ENCODE data around the gene TRIM7.

Gene TRIM7

GRCh38 chr5:181224390-181225229 is 19.6 kb upstream of the TRIM7 start:
- Histone ChIP-seq H2AFZ (peak overlapping the region; percentile 87), H3K4me3 (ENCODE audit: low read depth, low read length) (peak overlapping the region; percentile 98), H3K9ac (no peak overlapping the region), H3K27ac (peak overlapping the region; percentile 92), H3K4me2 (ENCODE audit: low read length) (peak overlapping the region; percentile 85), H3K9me3 (ENCODE audit: control insufficient read depth, low read length) (no peaks in the 10 kb centered on the region), H3K36me3 (ENCODE audit: control insufficient read depth, insufficient read depth, low read length) (no peaks in the 10 kb centered on the region), H3K79me2 (peaks cover 3% of the 10 kb centered on the region), H3K27me3 (ENCODE audit: control insufficient read depth, insufficient read depth, low read length) (no peaks in the 10 kb centered on the region), H3K4me1 (peaks cover 7% of the 10 kb centered on the region)
- TF ChIP-seq, protein P1, sequence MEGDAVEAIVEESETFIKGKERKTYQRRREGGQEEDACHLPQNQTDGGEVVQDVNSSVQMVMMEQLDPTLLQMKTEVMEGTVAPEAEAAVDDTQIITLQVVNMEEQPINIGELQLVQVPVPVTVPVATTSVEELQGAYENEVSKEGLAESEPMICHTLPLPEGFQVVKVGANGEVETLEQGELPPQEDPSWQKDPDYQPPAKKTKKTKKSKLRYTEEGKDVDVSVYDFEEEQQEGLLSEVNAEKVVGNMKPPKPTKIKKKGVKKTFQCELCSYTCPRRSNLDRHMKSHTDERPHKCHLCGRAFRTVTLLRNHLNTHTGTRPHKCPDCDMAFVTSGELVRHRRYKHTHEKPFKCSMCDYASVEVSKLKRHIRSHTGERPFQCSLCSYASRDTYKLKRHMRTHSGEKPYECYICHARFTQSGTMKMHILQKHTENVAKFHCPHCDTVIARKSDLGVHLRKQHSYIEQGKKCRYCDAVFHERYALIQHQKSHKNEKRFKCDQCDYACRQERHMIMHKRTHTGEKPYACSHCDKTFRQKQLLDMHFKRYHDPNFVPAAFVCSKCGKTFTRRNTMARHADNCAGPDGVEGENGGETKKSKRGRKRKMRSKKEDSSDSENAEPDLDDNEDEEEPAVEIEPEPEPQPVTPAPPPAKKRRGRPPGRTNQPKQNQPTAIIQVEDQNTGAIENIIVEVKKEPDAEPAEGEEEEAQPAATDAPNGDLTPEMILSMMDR (IDR thresholded peaks at IDR 0.05), result no peak

- TF ChIP-seq, protein P1 (IDR thresholded peaks at IDR 0.05), result no peak
- Histone ChIP-seq H3K36me3 (ENCODE audit: control insufficient read depth, insufficient read depth, low read length) (no peaks in the 10 kb centered on the region), H3K79me2 (peaks cover 3% of the 10 kb centered on the region), H3K9ac (peak overlapping the region; percentile 64), H3K27me3 (ENCODE audit: control insufficient read depth, insufficient read depth, low read length) (no peaks in the 10 kb centered on the region), H3K9me3 (ENCODE audit: control insufficient read depth, low read length) (no peaks in the 10 kb centered on the region), H3K4me3 (ENCODE audit: low read depth, low read length) (peak overlapping the region; percentile 98), H2AFZ (peak overlapping the region; percentile 87), H3K4me2 (ENCODE audit: low read length) (peak overlapping the region; percentile 85), H3K27ac (peak overlapping the region; percentile 92), H3K4me1 (peaks cover 7% of the 10 kb centered on the region)
These were observed 18.9 kb upstream of the TRIM7 start for GRCh38 chr5:181223729-181224389.

- Histone ChIP-seq H3K27me3 (ENCODE audit: control insufficient read depth, insufficient read depth, low read length) (no peaks in the 10 kb centered on the region), H3K9ac (peak within 1 kb of the TSS; percentile 64), H3K9me3 (ENCODE audit: control insufficient read depth, low read length) (no peaks in the 10 kb centered on the region), H2AFZ (peak within 1 kb of the TSS; percentile 87), H3K27ac (peak within 1 kb of the TSS; percentile 92), H3K4me1 (peaks cover 7% of the 10 kb centered on the region), H3K4me2 (ENCODE audit: low read length) (peak within 1 kb of the TSS; percentile 85), H3K36me3 (ENCODE audit: control insufficient read depth, insufficient read depth, low read length) (no peaks in the 10 kb centered on the region), H3K4me3 (ENCODE audit: low read depth, low read length) (peak within 1 kb of the TSS; percentile 98), H3K79me2 (peaks cover 3% of the 10 kb centered on the region)
- TF ChIP-seq, protein P1 (IDR thresholded peaks at IDR 0.05), result peak; percentile 10
These were observed 18.2 kb upstream of the TRIM7 start, which contains the start of gene TRIM41 for GRCh38 chr5:181223058-181223728. Gene TRIM41 (plus strand): TSS chr5:181223281. CDS start chr5:181224000, 719 bp downstream.

DNA sequence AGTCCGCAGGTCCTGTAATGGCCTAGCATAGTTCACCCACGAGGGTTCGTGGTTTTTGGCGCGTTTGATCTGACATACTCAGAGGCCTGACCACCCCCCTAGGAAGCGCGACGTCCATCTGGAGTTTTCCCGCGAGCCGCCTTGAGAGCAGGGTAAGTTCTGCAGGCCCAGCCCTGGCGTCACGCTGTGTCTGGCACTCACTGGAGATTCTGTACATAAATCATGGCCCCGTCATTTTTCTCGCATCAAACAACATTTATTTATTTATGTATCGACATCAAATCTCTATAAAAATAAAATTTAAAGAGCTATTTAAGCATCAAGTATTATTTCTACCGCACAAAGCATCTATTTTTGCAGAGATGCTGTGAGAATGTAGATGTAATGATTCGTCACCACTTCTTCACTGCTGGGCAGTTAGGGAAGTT is 17.6 kb upstream of the TRIM7 start:
- H3K27ac ChIP-seq, result peak overlapping the region; percentile 92
- peak overlapping the region; percentile 98 for H3K4me3 ChIP-seq (ENCODE audit: low read depth, low read length)
- H3K4me1 ChIP-seq, result peaks cover 7% of the 10 kb centered on the region
- H3K27me3 ChIP-seq (ENCODE audit: control insufficient read depth, insufficient read depth, low read length), result no peaks in the 10 kb centered on the region
- H3K9ac ChIP-seq, result no peak overlapping the region
- H3K9me3 ChIP-seq (ENCODE audit: control insufficient read depth, low read length), result no peaks in the 10 kb centered on the region
- H3K4me2 ChIP-seq (ENCODE audit: low read length), result peak overlapping the region; percentile 85
- TF ChIP-seq, protein P1 (IDR thresholded peaks at IDR 0.05), result no peak
- peak overlapping the region; percentile 87 for H2AFZ ChIP-seq
- no peaks in the 10 kb centered on the region for H3K36me3 ChIP-seq (ENCODE audit: control insufficient read depth, insufficient read depth, low read length)
- H3K79me2 ChIP-seq, result peaks cover 3% of the 10 kb centered on the region
